Osteoblast (primary cell): ENCODE data around the gene GDPD4. TPM values are rescaled to one million over a fixed set of nuclear protein-coding genes. Genes with fewer than 3 reads are reported as not detected.

ENCODE experiments used
- DNase-seq: peaks from one replicate; pipeline ENCODE4 v3.0.0; 2011; ENCODE audit warnings: low spot score, mixed read lengths; ENCODE audit not compliant: insufficient read length; ENCODE audit errors: missing footprints
- H2AFZ ChIP-seq: 2 replicates; pipeline ENCODE4 v1.6.0; 2011; ENCODE audit warnings: mild to moderate bottlenecking, low read length
- H3K27ac ChIP-seq: 2 replicates; pipeline ENCODE4 v1.5.1; 2011; ENCODE audit warnings: mild to moderate bottlenecking, low read depth, low read length, moderate library complexity
- H3K27me3 ChIP-seq: 2 replicates; pipeline ENCODE4 v1.6.0; 2012; ENCODE audit warnings: mild to moderate bottlenecking, control low read depth, inconsistent platforms, low read length, moderate library complexity; ENCODE audit not compliant: insufficient read depth
- H3K36me3 ChIP-seq: 2 replicates; pipeline ENCODE4 v1.5.1; 2011; ENCODE audit warnings: mild to moderate bottlenecking, low read length, control low read depth, moderate library complexity; ENCODE audit not compliant: insufficient read depth
- H3K4me1 ChIP-seq: 2 replicates; pipeline ENCODE4 v1.5.1; 2011; ENCODE audit warnings: mild to moderate bottlenecking, low read length, control low read depth, moderate library complexity; ENCODE audit not compliant: insufficient read depth
- H3K4me2 ChIP-seq: 2 replicates; pipeline ENCODE4 v1.6.0; 2011; ENCODE audit warnings: mild to moderate bottlenecking, low read length; ENCODE audit not compliant: insufficient read depth
- H3K4me3 ChIP-seq: fragments of 200-600 bp; sonication (generic); 3 replicates; pipeline ENCODE4 v1.5.1; 2012; ENCODE audit warnings: mild to moderate bottlenecking, low read length, inconsistent platforms; ENCODE audit not compliant: insufficient read depth
- H3K79me2 ChIP-seq: 2 replicates; pipeline ENCODE4 v1.6.0; 2012; ENCODE audit warnings: mild to moderate bottlenecking, low read length, control low read depth, inconsistent platforms; ENCODE audit not compliant: insufficient read depth
- H3K9me3 ChIP-seq: 2 replicates; pipeline ENCODE4 v1.5.1; 2011; ENCODE audit warnings: low read depth, low read length, control low read depth
- H4K20me1 ChIP-seq: 2 replicates; pipeline ENCODE4 v1.6.0; 2012; ENCODE audit warnings: mild to moderate bottlenecking, low read length, control low read depth; ENCODE audit not compliant: insufficient read depth
- CTCF ChIP-seq: IDR thresholded peaks from 2 replicates; pipeline ENCODE4 v1.5.1; 2011; ENCODE audit warnings: mild to moderate bottlenecking, low read depth, low read length, moderate library complexity; ENCODE audit errors: extremely low read depth
- total RNA-seq: library from RNA; depleted of rRNA; stranded (reverse); fragments of >200 nt; gene quantifications from 2 replicates; pipeline ENCODE4 v1.2.3, GENCODE V29; 2012

Gene GDPD4
- total RNA-seq, 1 donor, result not detected

GRCh38 chr11:77215106-77215505 is 86.4 kb downstream of the GDPD4 start:
- H3K4me3 ChIP-seq, result no peak overlapping the region
- H4K20me1 ChIP-seq, result no peaks in the 10 kb centered on the region
- TF ChIP-seq CTCF, result no peak
- peak; percentile 55 for DNase-seq
- no peaks in the 10 kb centered on the region for H3K36me3 ChIP-seq
- H3K4me2 ChIP-seq, result no peak overlapping the region
- no peak overlapping the region for H3K27ac ChIP-seq
- H3K27me3 ChIP-seq, result peaks cover 6% of the 10 kb centered on the region
- no peaks in the 10 kb centered on the region for H3K9me3 ChIP-seq
- no peak overlapping the region for H2AFZ ChIP-seq
- no peaks in the 10 kb centered on the region for H3K79me2 ChIP-seq
- H3K4me1 ChIP-seq, result no peaks in the 10 kb centered on the region

GRCh38 chr11:77214557-77214956 is 86.9 kb downstream of the GDPD4 start:
- H4K20me1 ChIP-seq, result no peaks in the 10 kb centered on the region
- H3K27ac ChIP-seq, result no peak overlapping the region
- no peaks in the 10 kb centered on the region for H3K36me3 ChIP-seq
- peaks cover 6% of the 10 kb centered on the region for H3K27me3 ChIP-seq
- H3K79me2 ChIP-seq, result no peaks in the 10 kb centered on the region
- no peak overlapping the region for H3K4me3 ChIP-seq
- no peak for DNase-seq
- no peak overlapping the region for H2AFZ ChIP-seq
- H3K4me1 ChIP-seq, result no peaks in the 10 kb centered on the region
- H3K4me2 ChIP-seq, result no peak overlapping the region
- no peaks in the 10 kb centered on the region for H3K9me3 ChIP-seq
- TF ChIP-seq CTCF, result no peak

DNA sequence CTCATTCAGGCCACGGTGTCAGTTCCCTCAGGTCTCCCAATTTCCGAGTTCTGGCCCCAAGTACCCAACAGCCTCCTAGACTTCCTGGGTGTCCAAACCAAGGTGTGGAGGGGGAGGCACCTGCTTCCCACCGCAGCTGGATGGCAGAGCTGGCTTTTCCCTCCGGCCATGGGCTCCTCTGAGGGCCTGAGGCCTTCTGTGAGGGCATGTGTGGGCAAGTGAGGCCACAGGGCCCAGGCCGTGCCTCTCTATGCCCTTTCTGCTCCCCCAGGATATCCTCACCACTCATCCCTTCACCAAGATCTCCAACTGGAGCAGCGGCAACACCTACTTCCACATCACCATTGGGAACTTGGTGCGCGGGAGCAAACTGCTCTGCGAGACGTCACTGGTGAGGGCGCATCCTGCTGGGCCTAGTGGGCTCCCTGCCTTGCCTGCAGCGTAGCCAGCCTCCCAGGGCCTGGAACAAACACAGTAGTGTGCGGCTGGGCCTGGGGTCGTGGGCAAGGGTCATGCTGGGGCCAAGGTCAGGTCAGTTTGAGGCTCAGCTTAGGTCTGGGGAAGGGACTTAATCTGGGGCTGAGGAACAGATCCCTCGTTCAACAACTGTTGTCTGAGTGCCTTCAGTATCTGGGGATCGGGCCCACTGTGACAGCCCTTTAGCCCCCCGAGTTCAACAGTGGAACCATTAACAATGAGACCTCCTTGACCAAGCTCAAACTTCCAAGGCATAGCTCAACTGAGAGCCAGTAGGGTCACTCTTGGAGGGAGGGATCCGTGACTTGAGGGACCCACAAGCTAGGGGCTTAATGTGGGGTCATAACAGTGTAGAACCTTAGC is 87.7 kb downstream of the GDPD4 start:
- Histone ChIP-seq H3K36me3 (no peaks in the 10 kb centered on the region), H4K20me1 (no peaks in the 10 kb centered on the region), H3K4me1 (no peaks in the 10 kb centered on the region), H3K9me3 (no peaks in the 10 kb centered on the region), H3K27ac (no peak overlapping the region), H2AFZ (no peak overlapping the region), H3K4me3 (no peak overlapping the region), H3K79me2 (no peaks in the 10 kb centered on the region), H3K27me3 (peaks cover 6% of the 10 kb centered on the region), H3K4me2 (no peak overlapping the region)
- DNase-seq, result peak; percentile 14
- no peak for TF ChIP-seq CTCF

GRCh38 chr11:77213029-77213579 is 88.4 kb downstream of the GDPD4 start:
- Histone ChIP-seq H2AFZ (no peak overlapping the region), H3K27me3 (peaks cover 6% of the 10 kb centered on the region), H3K27ac (no peak overlapping the region), H3K36me3 (no peaks in the 10 kb centered on the region), H3K9me3 (no peaks in the 10 kb centered on the region), H3K4me1 (no peaks in the 10 kb centered on the region), H3K4me2 (no peak overlapping the region), H3K4me3 (no peak overlapping the region), H3K79me2 (no peaks in the 10 kb centered on the region), H4K20me1 (no peaks in the 10 kb centered on the region)
- TF ChIP-seq CTCF, result no peak
- DNase-seq, result peak; percentile 36
